Activated naive CD4-positive, alpha-beta T cell (primary cell): ENCODE data around the gene ARHGAP44.

ENCODE experiments used
- DNase-seq, 4 experiments: peaks; one replicate each; lab custom pipeline; 2025; lab: John Stamatoyannopoulos, UW

ARHGAP44 gene

GRCh38 chr17:12994341-12995074 is 205.2 kb downstream of the ARHGAP44 start:
- DNase-seq = no peak

DNA sequence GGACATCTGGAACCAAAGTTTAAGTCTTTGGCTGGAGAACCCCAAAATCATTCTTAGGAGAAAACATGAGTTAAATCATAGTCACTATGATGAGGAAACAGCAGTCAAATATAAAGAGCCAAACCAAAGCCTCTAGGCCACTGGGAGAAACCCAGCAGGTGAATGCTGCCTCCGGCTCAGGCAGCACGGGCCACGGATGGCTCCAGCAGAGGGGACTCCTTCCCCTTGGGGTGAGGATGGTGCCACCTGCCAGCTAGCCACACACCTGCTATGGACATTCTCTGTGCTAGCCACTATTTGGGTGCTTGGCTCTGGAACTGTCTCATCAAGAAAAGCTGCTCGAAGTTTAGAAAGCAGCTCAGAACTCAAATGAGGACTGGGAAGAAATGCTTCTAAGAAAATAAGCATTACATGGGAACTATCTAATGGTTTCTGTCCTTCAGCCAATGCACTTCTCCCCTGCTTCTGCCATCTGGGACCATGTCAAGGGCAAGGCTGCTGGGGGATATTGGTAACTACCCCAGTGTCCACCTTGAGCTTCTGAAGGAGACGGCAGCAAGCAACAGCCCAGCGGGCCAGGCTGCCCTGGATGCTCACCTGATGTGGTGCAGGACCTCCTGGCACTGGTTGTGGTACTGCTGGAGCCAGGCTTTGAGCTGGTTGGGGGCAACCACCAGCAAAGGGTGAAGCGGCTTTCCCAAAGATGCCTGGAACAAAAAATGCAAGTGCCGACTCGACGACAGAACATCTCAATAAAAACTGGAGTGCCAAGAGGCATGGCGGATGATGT is 206.0 kb downstream of the ARHGAP44 start:
- DNase-seq = no peak

- no peak for DNase-seq
These were observed 206.6 kb downstream of the ARHGAP44 start for GRCh38 chr17:12995896-12996295.

GRCh38 chr17:12996357-12996756 is 207.1 kb downstream of the ARHGAP44 start:
- DNase-seq = no peak

GRCh38 chr17:12996941-12997340 is 207.6 kb downstream of the ARHGAP44 start:
- no peak for DNase-seq

- no peak for DNase-seq
These were observed 209.2 kb downstream of the ARHGAP44 start for GRCh38 chr17:12998461-12998860.

DNA sequence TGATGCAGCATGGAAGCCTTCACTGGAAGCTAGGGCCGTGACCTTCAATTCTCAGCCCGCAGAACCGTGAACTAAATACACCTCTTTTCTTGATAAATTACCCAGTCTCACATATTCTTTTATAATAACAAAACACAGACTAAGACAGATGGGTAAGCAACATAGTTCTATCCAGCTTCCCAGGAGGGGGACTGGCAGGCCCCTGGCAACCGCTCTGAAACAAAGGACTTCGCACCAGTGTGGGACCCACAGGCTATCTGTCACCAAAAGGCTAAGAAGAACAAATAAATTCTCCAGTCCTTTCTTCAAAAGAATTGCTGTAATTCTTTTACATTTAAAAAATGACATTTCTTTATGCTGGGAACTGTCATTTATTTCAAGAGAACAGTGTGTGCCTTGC is 209.6 kb downstream of the ARHGAP44 start:
- no peak for DNase-seq

DNA sequence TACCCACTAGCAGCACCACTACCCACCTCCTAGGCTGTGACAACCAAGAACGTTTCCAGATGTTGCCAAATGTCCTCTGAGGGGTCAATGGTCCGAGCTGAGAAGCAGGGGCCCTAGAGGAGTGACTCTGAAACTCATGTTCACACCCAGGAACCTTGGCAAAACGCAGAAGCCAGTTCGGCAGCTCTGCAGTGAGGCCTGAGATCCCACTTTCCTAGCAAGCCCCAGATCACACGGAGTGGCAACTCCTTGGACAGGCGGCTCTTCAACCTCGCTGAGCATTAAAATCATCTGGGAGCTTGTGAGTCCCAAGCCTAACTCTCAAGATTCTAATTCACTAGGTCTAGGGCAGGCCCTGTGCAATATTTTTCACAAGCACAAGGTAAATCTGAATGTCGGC is 211.3 kb downstream of the ARHGAP44 start:
- no peak for DNase-seq

GRCh38 chr17:13001991-13002615 is 212.8 kb downstream of the ARHGAP44 start:
- DNase-seq = no peak

DNA sequence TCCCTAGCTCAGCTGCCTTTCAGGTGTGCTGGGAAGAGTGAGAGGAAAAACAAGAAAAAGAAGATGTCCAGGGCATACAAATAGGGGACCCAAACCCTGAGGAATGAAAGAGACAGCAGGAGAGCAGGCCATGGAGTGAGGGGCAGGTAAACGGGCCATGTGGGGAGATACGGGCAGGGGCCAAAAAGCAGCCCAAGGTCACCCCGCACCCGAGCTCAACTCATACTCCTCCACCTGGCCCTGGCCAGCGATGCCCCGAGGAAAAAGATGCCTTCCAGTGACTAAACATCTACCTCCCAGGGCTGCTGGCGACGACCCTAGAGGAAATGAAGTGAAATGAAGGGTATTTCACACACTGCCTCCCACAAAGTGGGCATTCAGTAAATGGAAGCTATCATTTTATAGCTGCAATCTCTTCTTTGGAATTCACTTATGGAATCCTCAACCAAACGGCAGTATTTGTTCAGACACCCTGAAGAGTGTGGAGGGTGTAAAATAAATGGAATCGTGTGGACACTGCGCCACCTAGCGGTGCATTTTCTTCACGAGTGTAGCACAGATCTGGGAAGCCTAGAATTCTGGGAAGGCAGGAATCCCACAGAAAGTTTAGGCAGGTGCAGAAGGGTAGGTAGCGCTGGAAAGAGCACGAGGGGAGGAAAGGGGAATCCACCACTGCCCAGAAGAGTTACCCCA is 213.6 kb downstream of the ARHGAP44 start:
- peak in 3 of 4 experiments; percentile 17 to 42 (median 21) for DNase-seq

DNA sequence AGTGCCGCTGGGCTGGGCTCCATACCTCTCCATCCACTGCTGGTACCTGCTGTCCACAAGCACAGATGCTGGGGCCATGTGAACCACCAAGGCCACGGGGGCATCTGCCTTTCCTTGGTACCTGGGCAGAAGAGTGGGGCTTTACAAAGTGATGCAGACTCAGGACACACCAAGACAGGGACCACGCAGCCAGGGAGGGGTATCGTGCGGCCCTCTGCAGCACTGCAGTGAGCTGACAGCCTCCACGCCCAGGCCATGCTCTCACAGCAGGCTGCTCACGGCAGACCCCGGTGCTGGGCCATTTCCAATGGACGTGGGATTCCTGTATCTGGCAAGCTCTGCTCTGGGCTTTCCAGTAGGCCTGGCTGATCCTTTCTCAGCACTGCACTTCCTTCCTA is 214.2 kb downstream of the ARHGAP44 start:
- DNase-seq = no peak

DNA sequence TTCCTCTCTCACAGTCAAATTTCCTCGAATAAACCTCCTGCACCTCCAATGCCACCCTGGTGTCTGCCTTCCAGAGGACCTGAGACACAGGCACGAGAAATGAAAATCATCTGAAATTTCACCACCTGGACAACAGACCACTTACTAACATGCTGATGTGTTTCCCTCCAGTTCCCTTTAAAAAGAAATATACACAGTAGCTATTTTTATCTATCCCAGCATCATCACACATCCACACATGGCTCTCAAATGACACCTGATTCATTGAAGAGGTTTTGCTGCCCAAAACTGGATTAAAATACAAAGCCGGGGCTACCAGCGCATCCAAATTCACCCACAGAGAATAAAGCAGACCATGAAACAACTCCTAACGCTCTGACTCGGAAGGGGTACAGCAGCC is 214.6 kb downstream of the ARHGAP44 start:
- no peak for DNase-seq

- DNase-seq = no peak
These were observed 215.0 kb downstream of the ARHGAP44 start for GRCh38 chr17:13004336-13004735.

- DNase-seq = no peak
These were observed 216.2 kb downstream of the ARHGAP44 start for GRCh38 chr17:13005530-13005929.

DNA sequence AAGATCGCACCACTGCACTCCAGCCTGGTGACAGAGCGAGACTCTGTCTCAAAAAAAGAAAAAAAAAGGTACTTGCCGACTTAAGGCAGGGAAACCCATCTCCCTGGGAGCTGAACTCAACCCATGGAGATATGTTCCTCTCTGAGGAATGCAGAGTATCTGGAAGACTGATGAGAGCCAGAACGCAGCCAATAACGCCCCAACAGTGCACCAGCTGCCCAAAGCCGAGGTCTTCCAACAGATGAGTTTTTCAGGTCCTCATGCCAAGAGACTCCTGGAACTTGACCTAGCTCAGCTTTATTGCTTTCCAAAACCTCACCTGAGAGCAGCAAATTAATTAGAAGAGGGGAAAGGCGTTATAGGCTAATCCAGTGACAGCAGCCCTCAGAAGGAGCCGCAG is 219.2 kb downstream of the ARHGAP44 start:
- DNase-seq = no peak

- DNase-seq = no peak
These were observed 221.7 kb downstream of the ARHGAP44 start for GRCh38 chr17:13010959-13011358.

GRCh38 chr17:13014801-13015200 is 225.5 kb downstream of the ARHGAP44 start:
- no peak for DNase-seq

- DNase-seq = no peak
These were observed 227.8 kb downstream of the ARHGAP44 start for GRCh38 chr17:13016881-13017654.

DNA sequence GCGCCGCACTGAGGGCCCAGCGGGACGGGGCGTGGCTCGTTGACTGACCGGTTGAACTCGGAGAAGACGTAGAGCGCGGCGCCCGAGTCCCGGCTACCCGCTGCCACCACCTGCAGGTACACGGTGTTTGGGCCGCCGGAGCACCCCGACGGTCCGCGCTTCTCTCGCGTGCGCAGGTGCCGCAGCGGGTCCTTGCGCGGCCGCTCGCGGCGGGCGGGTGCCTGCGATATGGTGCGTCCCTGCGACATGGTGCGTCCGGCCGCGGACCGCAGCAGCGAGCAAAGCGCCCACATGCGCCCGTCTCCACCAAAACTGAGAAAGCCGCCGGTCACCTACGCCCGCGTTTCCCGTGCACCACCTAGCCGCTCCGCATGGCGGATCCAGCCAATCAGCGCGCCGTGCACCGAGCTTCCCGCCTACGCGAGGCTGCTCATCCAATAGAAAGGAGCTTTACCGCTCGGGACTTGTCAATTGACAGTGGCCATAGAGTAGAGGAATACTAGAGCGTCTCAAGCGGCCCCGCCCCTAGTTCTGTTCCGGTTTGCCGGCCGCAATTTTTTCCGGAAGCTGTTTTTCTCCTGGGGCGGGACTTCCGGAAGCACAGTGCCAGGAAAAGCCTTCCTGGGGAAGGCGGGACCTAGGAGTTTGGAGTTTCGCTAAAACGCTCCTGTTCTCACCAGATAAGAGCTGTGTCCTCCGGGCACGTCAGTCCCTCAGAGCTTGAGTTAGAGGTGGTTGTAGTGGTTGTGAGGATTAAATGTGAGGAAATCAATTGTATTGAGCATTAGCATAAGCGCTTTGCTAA is 228.6 kb downstream of the ARHGAP44 start, which contains the start of gene ELAC2:
Gene ELAC2, minus strand, starts transcription at position 373 of the 805 bp plus-strand sequence. Its CDS starts 80 bp downstream, at position 293.
- DNase-seq = peak; percentile 85 to 92 (median 90)

DNA sequence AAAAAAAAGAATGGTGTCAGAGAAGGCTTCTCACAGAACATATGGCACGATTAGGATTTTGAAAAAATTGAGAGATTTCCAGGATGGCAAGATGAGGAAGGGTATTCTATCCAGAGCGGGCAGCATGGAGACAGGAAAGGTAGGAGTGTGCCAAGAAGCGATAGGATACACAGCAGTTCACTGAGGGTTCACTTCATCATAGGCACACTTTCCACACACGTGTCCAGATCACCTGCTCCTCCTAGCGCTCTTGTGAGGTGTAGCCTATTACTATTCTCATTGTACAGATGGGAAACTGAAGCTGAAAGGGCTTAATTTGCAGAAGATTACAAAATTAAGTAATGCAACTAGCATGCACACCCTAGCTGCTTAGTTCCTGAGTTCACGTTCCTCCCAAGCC is 234.7 kb downstream of the ARHGAP44 start:
- no peak for DNase-seq
